ENCODE measurements around the gene OR9A2. TPM values are rescaled to one million over a fixed set of nuclear protein-coding genes. Genes with fewer than 3 reads are reported as not detected.

OR9A2 gene, protein sequence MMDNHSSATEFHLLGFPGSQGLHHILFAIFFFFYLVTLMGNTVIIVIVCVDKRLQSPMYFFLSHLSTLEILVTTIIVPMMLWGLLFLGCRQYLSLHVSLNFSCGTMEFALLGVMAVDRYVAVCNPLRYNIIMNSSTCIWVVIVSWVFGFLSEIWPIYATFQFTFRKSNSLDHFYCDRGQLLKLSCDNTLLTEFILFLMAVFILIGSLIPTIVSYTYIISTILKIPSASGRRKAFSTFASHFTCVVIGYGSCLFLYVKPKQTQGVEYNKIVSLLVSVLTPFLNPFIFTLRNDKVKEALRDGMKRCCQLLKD
- total RNA-seq (2021; ENCODE audit: unreplicated experiment): not detected
- not detected in 2 replicates for polyA plus RNA-seq (2012)
- percentile 35 among the genes with signal in this experiment for Bru-seq, nascent RNA
- BruChase-seq, experiment 1, labeled RNA remaining after a 6-hour chase: percentile 41 among the genes with signal in this experiment
- percentile 43 among the genes with signal in this experiment for BruChase-seq, experiment 2, labeled RNA remaining after a 2-hour chase
- long read RNA-seq: 0 reads

DNA sequence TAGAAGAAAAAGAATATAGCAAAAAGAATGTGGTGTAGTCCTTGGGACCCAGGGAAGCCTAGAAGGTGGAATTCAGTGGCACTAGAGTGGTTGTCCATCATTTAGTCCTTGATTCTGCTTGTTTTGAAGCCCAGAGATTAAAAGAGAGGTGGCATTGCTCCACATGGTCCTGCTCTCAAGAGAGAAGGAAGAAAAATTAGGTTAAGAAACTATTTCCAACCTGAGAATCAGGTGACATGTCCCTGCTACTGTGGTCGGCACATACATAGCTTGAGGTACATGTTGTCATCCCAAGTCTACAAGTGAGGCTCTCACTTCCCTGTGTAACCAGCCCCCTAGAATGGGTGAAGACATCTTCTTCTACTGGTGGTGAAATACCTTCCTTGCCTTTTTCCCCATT lies at the start of gene OR9A2:
TSS of gene OR9A2 (minus strand) at position 101 of the 400 bp plus-strand sequence. CDS start at position 101, 0 bp downstream.
- ChIA-PET POLR2A (no interaction called here), CTCF (no interaction called here), RAD21 (ENCODE audit: low non-redundant PET in 1 of 2, low total read pairs in 2 of 2, uncharacterized antibody in 2 of 2, unreplicated experiment in 2 of 2) (no interaction called here)
- Histone ChIP-seq H3K27ac (ENCODE audit: low read depth, low read length) (no peak within 1 kb of the TSS), H3K9me3 (ENCODE audit: control insufficient read depth in 1 of 2, insufficient read depth in 1 of 2, low read depth in 1 of 2, low read length in 2 of 2) (no peaks in the 10 kb centered on the region), H3K9me2 (ENCODE audit: insufficient read depth) (no peaks in the 10 kb centered on the region), H2AFZ (ENCODE audit: low read depth, low read length, poor library complexity, severe bottlenecking) (no peak within 1 kb of the TSS), H3K4me2 (ENCODE audit: low read length) (no peak within 1 kb of the TSS), H3K4me1 (ENCODE audit: control insufficient read depth in 1 of 2, insufficient read depth in 2 of 2, low read length in 2 of 2) (no peaks in the 10 kb centered on the region), H3K36me3 (ENCODE audit: control insufficient read depth in 1 of 2, insufficient read depth in 2 of 2, low read length in 2 of 2) (no peaks in the 10 kb centered on the region), H4K20me1 (ENCODE audit: insufficient read depth) (no peaks in the 10 kb centered on the region), H3K27me3 (ENCODE audit: insufficient read depth, low read length) (peaks cover 16% of the 10 kb centered on the region), H3K79me2 (ENCODE audit: insufficient read depth, low read length) (no peaks in the 10 kb centered on the region), H3K9ac (ENCODE audit: low read length) (no peak within 1 kb of the TSS), H3K4me3 (replicated peaks in 1 of 2; ENCODE audit: low read depth in 1 of 2, low read length in 2 of 2) (no peak within 1 kb of the TSS)
- intact Hi-C loops (cut with micrococcal nuclease): no loop called here
- BruUV-seq (replicated peaks): no TSS peak
- ATAC-seq: no peak
- no peak for DNase-seq (ENCODE audit: low read depth, low spot score)
- TF ChIP-seq EZH2phosphoT487 (IDR thresholded peaks at IDR 0.05; ENCODE audit: borderline replicate concordance) (no peak), POLR2AphosphoS5 (IDR thresholded peaks at IDR 0.05; ENCODE audit: low read depth, low read length) (no peak), SRF (IDR thresholded peaks at IDR 0.05; ENCODE audit: low read depth) (no peak), CBX3 (IDR thresholded peaks at IDR 0.05; ENCODE audit: low read depth) (no peak), CEBPB (IDR thresholded peaks at IDR 0.05; ENCODE audit: low read depth) (no peak), ZNF274 (IDR thresholded peaks at IDR 0.05; ENCODE audit: low read depth, low read length) (no peak), EZH2 (IDR thresholded peaks at IDR 0.05) (no peak), SIN3A (IDR thresholded peaks at IDR 0.05; ENCODE audit: low read depth) (no peak), RAD21 (IDR thresholded peaks at IDR 0.05; ENCODE audit: low read depth) (no peak), TCF7L2 (IDR thresholded peaks at IDR 0.05; ENCODE audit: borderline replicate concordance, extremely low read depth, insufficient read depth, insufficient read length) (no peak), FOSL1 (IDR thresholded peaks at IDR 0.05; ENCODE audit: low read depth) (no peak), YY1 (IDR thresholded peaks at IDR 0.05; ENCODE audit: extremely low read depth, insufficient replicate concordance, low read depth, low read length) (no peak), POLR2A (IDR thresholded peaks at IDR 0.05; ENCODE audit: borderline replicate concordance, extremely low read depth, insufficient read depth, insufficient read length) (no peak)
- TF ChIP-seq, protein P1, sequence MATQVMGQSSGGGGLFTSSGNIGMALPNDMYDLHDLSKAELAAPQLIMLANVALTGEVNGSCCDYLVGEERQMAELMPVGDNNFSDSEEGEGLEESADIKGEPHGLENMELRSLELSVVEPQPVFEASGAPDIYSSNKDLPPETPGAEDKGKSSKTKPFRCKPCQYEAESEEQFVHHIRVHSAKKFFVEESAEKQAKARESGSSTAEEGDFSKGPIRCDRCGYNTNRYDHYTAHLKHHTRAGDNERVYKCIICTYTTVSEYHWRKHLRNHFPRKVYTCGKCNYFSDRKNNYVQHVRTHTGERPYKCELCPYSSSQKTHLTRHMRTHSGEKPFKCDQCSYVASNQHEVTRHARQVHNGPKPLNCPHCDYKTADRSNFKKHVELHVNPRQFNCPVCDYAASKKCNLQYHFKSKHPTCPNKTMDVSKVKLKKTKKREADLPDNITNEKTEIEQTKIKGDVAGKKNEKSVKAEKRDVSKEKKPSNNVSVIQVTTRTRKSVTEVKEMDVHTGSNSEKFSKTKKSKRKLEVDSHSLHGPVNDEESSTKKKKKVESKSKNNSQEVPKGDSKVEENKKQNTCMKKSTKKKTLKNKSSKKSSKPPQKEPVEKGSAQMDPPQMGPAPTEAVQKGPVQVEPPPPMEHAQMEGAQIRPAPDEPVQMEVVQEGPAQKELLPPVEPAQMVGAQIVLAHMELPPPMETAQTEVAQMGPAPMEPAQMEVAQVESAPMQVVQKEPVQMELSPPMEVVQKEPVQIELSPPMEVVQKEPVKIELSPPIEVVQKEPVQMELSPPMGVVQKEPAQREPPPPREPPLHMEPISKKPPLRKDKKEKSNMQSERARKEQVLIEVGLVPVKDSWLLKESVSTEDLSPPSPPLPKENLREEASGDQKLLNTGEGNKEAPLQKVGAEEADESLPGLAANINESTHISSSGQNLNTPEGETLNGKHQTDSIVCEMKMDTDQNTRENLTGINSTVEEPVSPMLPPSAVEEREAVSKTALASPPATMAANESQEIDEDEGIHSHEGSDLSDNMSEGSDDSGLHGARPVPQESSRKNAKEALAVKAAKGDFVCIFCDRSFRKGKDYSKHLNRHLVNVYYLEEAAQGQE (IDR thresholded peaks at IDR 0.05; ENCODE audit: low read depth): no peak
- TF ChIP-seq, protein P2, sequence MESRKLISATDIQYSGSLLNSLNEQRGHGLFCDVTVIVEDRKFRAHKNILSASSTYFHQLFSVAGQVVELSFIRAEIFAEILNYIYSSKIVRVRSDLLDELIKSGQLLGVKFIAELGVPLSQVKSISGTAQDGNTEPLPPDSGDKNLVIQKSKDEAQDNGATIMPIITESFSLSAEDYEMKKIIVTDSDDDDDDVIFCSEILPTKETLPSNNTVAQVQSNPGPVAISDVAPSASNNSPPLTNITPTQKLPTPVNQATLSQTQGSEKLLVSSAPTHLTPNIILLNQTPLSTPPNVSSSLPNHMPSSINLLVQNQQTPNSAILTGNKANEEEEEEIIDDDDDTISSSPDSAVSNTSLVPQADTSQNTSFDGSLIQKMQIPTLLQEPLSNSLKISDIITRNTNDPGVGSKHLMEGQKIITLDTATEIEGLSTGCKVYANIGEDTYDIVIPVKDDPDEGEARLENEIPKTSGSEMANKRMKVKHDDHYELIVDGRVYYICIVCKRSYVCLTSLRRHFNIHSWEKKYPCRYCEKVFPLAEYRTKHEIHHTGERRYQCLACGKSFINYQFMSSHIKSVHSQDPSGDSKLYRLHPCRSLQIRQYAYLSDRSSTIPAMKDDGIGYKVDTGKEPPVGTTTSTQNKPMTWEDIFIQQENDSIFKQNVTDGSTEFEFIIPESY (IDR thresholded peaks at IDR 0.05; ENCODE audit: extremely low read depth, insufficient replicate concordance, low read length): no peak
- TF ChIP-seq, protein P3, sequence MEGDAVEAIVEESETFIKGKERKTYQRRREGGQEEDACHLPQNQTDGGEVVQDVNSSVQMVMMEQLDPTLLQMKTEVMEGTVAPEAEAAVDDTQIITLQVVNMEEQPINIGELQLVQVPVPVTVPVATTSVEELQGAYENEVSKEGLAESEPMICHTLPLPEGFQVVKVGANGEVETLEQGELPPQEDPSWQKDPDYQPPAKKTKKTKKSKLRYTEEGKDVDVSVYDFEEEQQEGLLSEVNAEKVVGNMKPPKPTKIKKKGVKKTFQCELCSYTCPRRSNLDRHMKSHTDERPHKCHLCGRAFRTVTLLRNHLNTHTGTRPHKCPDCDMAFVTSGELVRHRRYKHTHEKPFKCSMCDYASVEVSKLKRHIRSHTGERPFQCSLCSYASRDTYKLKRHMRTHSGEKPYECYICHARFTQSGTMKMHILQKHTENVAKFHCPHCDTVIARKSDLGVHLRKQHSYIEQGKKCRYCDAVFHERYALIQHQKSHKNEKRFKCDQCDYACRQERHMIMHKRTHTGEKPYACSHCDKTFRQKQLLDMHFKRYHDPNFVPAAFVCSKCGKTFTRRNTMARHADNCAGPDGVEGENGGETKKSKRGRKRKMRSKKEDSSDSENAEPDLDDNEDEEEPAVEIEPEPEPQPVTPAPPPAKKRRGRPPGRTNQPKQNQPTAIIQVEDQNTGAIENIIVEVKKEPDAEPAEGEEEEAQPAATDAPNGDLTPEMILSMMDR (IDR thresholded peaks at IDR 0.05 in 2 of 3, conservative IDR thresholded peaks at IDR 0.05 in 1 of 3; ENCODE audit: borderline replicate concordance in 1 of 3, insufficient read depth in 1 of 3, low read depth in 2 of 3, low read length in 2 of 3): no peak
